Activated T-cell treated with anti-CD3 and anti-CD28 coated beads for 24 hours (primary cell): ENCODE results near the gene ART3.

Experiments used
- DNase-seq: peaks from one replicate; pipeline ENCODE4 v3.0.0-alpha.2; 2020; ENCODE audit warnings: low read depth

ART3 gene

GRCh38 chr4:76148142-76148865, 73.8 kb downstream of the ART3 start, which contains the start of gene NUP54:
Gene NUP54 (minus strand): TSS chr4:76148397. CDS start chr4:76148374, 23 bp downstream.
- peak; percentile 94 for DNase-seq

- no peak for DNase-seq
Measured at GRCh38 chr4:76153356-76153755, 78.8 kb downstream of the ART3 start.

- no peak for DNase-seq
Measured at GRCh38 chr4:76155979-76156378, 81.5 kb downstream of the ART3 start.

- no peak for DNase-seq
Measured at GRCh38 chr4:76156635-76157034, 82.1 kb downstream of the ART3 start.

GRCh38 chr4:76160355-76160754, 85.8 kb downstream of the ART3 start:
- DNase-seq, result no peak
